Endothelial cell (in vitro differentiated cells): ENCODE measurements around the gene RPL28. TPM values are rescaled to one million over a fixed set of nuclear protein-coding genes. Genes with fewer than 3 reads are reported as not detected.

Experiments
- DNase-seq: peaks from one replicate; pipeline ENCODE4 v3.0.0; 2021; ENCODE audit warnings: low spot score
- H3K27ac Mint-ChIP-seq: one replicate; pipeline ENCODE4 v1.8.0; 2021; ENCODE audit warnings: mixed read lengths, inconsistent platforms; ENCODE audit not compliant: unreplicated experiment
- H3K27me3 Mint-ChIP-seq: one replicate; pipeline ENCODE4 v1.8.0; 2021; ENCODE audit warnings: mild to moderate bottlenecking, moderate library complexity, mixed read lengths, inconsistent platforms; ENCODE audit not compliant: unreplicated experiment
- H3K36me3 Mint-ChIP-seq: one replicate; pipeline ENCODE4 v1.8.0; 2021; ENCODE audit warnings: mild to moderate bottlenecking, low read depth, mixed read lengths, inconsistent platforms; ENCODE audit not compliant: unreplicated experiment
- H3K4me1 Mint-ChIP-seq: one replicate; pipeline ENCODE4 v1.8.0; 2021; ENCODE audit warnings: mild to moderate bottlenecking, mixed read lengths, inconsistent platforms; ENCODE audit not compliant: unreplicated experiment
- H3K4me3 Mint-ChIP-seq: one replicate; pipeline ENCODE4 v1.8.0; 2021; ENCODE audit warnings: mild to moderate bottlenecking, mixed read lengths, inconsistent platforms; ENCODE audit not compliant: unreplicated experiment
- H3K9me3 Mint-ChIP-seq: one replicate; pipeline ENCODE4 v1.8.0; 2021; ENCODE audit warnings: mixed read lengths, inconsistent platforms; ENCODE audit not compliant: unreplicated experiment
- total RNA-seq: library from RNA; stranded (reverse); fragmentation: NEBNext Ultra II Directional; extraction: Animal tissue kit (Norgen Biotek cat#: 25700); gene quantifications from one replicate; pipeline ENCODE4 v1.2.1, GENCODE V29; 2021; ENCODE audit not compliant: unreplicated experiment
- TF ChIP-seq, protein P1 (sequence below): fragments of 200-600 bp; sonication (generic); IDR thresholded peaks from one replicate; pipeline ENCODE4 v1.5.0; 2021; ENCODE audit warnings: antibody characterized with exemption; ENCODE audit not compliant: unreplicated experiment

The RPL28 gene
- total RNA-seq, 1 donor from 2014 or later, result 3,792 TPM

DNA sequence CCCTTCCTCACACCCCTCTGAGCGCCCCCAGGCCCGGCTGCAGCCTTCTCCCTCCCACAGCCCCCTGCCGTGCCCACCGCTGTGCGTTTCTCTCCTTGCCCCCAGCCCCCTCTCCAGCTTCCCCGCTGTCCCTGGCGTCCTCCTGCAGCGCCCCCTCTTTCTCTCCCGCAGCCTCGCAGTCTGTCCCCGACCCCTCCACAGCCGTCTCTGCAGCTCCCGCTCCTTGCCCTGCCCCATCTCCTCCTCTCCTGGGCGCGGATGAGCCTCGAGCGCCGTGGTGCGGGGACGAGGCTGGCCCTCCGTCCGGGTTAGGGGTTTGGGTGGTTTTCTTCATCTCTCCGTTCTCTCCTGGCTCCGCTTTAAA, 45.0 kb upstream of the RPL28 start:
- peak; percentile 41 for DNase-seq
- Mint-ChIP-seq H3K27me3 (peaks cover 18% of the 10 kb centered on the region), H3K4me1 (peaks cover 5% of the 10 kb centered on the region), H3K4me3 (peak overlapping the region; percentile 89), H3K36me3 (peaks cover 4% of the 10 kb centered on the region), H3K9me3 (no peaks in the 10 kb centered on the region), H3K27ac (no peak overlapping the region)
- TF ChIP-seq, protein P1, sequence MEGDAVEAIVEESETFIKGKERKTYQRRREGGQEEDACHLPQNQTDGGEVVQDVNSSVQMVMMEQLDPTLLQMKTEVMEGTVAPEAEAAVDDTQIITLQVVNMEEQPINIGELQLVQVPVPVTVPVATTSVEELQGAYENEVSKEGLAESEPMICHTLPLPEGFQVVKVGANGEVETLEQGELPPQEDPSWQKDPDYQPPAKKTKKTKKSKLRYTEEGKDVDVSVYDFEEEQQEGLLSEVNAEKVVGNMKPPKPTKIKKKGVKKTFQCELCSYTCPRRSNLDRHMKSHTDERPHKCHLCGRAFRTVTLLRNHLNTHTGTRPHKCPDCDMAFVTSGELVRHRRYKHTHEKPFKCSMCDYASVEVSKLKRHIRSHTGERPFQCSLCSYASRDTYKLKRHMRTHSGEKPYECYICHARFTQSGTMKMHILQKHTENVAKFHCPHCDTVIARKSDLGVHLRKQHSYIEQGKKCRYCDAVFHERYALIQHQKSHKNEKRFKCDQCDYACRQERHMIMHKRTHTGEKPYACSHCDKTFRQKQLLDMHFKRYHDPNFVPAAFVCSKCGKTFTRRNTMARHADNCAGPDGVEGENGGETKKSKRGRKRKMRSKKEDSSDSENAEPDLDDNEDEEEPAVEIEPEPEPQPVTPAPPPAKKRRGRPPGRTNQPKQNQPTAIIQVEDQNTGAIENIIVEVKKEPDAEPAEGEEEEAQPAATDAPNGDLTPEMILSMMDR, result no peak

DNA sequence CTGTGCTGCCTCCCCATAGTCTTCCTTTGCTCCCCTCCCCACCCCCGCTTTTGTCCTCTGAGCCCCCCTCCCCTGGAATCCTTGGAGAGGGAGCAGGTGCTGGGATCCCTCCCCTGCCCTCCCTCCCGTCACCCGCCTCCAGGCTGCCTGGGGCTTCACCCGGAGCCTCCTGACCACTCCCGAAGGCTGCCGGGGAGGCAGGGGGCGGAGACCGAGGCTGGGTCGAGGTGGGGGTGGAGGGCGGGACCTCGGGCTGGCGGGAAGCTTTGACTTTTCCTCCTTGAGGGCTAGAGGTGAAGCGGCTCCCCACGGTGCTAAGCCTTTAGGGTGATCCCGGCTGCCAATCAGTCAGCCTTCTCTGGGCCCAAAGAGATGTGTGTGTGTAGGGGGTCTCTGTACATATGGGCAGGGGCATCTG, 44.6 kb upstream of the RPL28 start:
- H3K9me3 Mint-ChIP-seq, result no peaks in the 10 kb centered on the region
- peak overlapping the region; percentile 89 for H3K4me3 Mint-ChIP-seq
- H3K4me1 Mint-ChIP-seq, result peaks cover 5% of the 10 kb centered on the region
- peak overlapping the region; percentile 77 for H3K27ac Mint-ChIP-seq
- H3K27me3 Mint-ChIP-seq, result peaks cover 18% of the 10 kb centered on the region
- peaks cover 4% of the 10 kb centered on the region for H3K36me3 Mint-ChIP-seq
- peak; percentile 59 for DNase-seq
- TF ChIP-seq, protein P1, result no peak

DNA sequence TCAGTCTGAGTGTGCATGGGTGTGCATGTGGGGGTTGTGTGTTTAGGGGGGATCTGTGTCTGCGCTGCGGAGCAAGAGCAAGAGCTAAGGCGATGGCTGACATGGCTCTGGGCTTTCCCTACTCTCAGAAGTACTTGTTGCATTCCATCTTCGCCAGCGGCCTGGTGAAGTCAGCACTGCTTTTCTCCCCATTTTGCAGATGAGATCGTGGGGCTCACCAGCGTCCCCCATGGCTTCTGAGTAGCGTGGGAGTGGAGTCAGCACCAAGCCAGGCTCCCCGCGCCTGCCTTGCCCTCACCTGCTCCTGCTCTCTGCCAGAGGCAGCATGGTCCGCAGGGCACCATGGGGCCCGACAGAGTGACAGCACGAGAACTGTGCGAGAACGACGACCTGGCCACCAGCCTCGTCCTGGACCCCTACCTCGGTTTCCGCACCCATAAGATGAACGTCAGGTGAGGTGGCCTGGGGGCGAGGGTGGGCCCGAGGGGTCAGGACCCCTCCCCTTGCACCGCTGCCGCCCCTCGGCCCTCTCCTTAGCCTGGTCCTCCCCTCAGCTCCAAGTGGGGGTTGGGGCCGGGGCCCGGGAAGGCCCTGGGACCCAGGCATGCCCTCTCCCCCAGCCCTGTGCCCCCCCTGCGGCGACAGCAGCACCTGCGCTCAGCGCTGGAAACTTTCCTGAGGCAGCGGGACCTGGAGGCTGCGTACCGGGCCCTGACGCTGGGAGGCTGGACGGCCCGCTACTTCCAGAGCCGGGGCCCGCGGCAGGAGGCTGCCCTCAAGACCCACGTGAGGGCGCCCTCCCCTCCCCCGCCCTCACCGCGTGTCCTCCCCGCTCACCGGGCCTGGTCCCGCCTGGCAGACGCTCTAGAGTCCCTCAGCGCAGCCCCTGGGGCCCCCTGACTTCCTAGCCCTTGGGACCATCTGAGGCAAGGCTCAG, 43.9 kb upstream of the RPL28 start:
- Mint-ChIP-seq H3K4me1 (peaks cover 5% of the 10 kb centered on the region), H3K36me3 (peaks cover 4% of the 10 kb centered on the region), H3K27ac (peak overlapping the region; percentile 77), H3K27me3 (peaks cover 18% of the 10 kb centered on the region), H3K4me3 (peak overlapping the region; percentile 79), H3K9me3 (no peaks in the 10 kb centered on the region)
- no peak for DNase-seq
- TF ChIP-seq, protein P1, result no peak

DNA sequence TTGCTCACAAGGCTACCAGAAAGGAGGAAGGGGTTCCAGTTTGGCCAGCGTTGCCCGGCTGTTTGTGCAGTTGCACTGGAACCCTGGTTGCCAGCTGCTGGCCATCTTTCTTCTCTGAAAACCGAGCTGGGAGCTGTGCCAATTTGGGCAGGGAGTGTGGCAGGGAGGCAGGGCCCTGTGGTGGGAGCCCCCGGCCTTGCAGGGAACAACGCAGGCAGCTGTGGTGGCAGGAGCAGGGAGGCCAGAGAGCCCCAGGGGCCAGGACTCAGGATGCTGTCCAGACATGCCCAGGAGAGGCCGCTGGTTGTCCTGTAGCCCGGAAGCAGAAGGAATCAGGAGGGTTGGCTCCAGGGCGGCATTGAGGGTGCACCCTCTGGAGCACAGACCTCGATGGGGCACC, 41.3 kb upstream of the RPL28 start:
- Mint-ChIP-seq H3K27me3 (peaks cover 14% of the 10 kb centered on the region), H3K27ac (no peak overlapping the region), H3K9me3 (no peaks in the 10 kb centered on the region), H3K4me3 (no peak overlapping the region), H3K36me3 (peaks cover 4% of the 10 kb centered on the region), H3K4me1 (peaks cover 6% of the 10 kb centered on the region)
- DNase-seq, result no peak
- TF ChIP-seq, protein P1, result no peak
